Measurements from ENCODE around the gene SCN5A. TPM values are rescaled to one million over a fixed set of nuclear protein-coding genes. Genes with fewer than 3 reads are reported as not detected.
"Not testable (repeated sequence)": the region's sequence is repeated elsewhere in the genome, so short reads cannot be mapped to it uniquely, and the experiment has no call there.

The SCN5A gene
- total and polyA plus RNA-seq, 5 donors from 2014 or later: not detected

DNA sequence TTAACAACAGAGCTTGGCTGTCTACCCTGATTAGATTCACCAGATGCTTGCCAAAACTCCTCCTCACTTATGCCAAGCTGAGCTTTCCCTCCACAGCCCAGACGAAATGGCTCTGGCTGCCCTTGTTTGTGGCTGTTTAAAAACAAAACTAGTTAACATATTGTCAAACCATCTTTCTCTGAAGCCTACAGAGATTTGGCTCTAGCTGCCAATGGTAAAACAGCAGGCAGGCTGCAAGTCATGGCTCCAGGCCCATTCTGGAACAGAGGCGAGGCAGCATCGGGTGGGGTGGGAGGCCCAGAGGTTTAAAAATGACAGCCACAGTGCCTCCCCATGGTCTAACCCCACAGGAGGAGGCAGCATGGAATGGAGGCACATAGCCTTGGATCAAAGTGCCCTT, 75.9 kb downstream of the SCN5A start:
- Histone ChIP-seq H3K4me3 (ENCODE audit: low read depth, low read length) (no peak overlapping the region), H3K36me3 (ENCODE audit: control insufficient read depth, insufficient read depth, low read length) (no peaks in the 10 kb centered on the region), H3K27me3 (ENCODE audit: control insufficient read depth, insufficient read depth, low read length) (no peaks in the 10 kb centered on the region), H3K9me3 (ENCODE audit: control insufficient read depth in 2 of 2, low read length in 2 of 2) (no peaks in the 10 kb centered on the region), H3K27ac (ENCODE audit: insufficient read depth, low read length, poor library complexity, severe bottlenecking) (no peak overlapping the region), H3K4me1 (ENCODE audit: control insufficient read depth, insufficient read depth, low read length, poor library complexity, severe bottlenecking) (no peaks in the 10 kb centered on the region)
- Mint-ChIP-seq H3K4me1 (no peaks in the 10 kb centered on the region), H3K9me3 (peaks cover 0 to 1% (median 0%) of the 10 kb centered on the region in 7 donors), H3K27me3 (peaks cover 4% of the 10 kb centered on the region), H3K27ac (no peak overlapping the region), H3K36me3 (no peaks in the 10 kb centered on the region), H3K4me3 (no peak overlapping the region)
- DNase-seq: no peak
- ATAC-seq (ENCODE audit: low read depth in 2 of 2): no peak

DNA sequence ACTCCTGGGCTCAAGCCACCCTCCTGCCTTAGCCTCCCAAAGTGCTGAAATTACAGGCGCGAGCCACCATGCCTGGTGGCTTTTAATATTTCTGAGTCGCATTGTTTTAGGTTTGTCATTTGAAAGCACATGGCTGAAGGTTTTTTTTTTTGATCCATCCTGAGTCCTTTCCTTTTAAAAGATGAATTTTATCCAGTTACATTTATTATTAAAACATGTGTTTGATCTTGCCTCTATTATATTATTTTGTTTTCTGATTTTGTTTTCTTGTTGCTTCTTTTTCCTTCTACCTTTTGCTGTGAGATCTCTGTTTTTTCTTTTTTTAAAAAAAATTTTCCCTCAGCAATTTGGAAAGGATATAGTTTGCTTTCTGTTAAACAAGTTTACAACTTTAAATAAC, 76.4 kb downstream of the SCN5A start:
- Mint-ChIP-seq H3K27ac (no peak overlapping the region), H3K9me3 (peaks cover 0 to 1% (median 0%) of the 10 kb centered on the region in 7 donors), H3K4me1 (no peaks in the 10 kb centered on the region), H3K27me3 (peaks cover 4% of the 10 kb centered on the region), H3K36me3 (no peaks in the 10 kb centered on the region), H3K4me3 (no peak overlapping the region)
- ATAC-seq (ENCODE audit: low read depth in 2 of 2) (no peak), DNase-seq (no peak)
- H3K27ac ChIP-seq (ENCODE audit: insufficient read depth, low read length, poor library complexity, severe bottlenecking): no peak overlapping the region
- H3K4me1 ChIP-seq (ENCODE audit: control insufficient read depth, insufficient read depth, low read length, poor library complexity, severe bottlenecking): no peaks in the 10 kb centered on the region
- no peak overlapping the region for H3K4me3 ChIP-seq (ENCODE audit: low read depth, low read length)
- H3K9me3 ChIP-seq (ENCODE audit: control insufficient read depth in 2 of 2, low read length in 2 of 2): no peaks in the 10 kb centered on the region
- no peaks in the 10 kb centered on the region for H3K36me3 ChIP-seq (ENCODE audit: control insufficient read depth, insufficient read depth, low read length)
- no peaks in the 10 kb centered on the region for H3K27me3 ChIP-seq (ENCODE audit: control insufficient read depth, insufficient read depth, low read length)

DNA sequence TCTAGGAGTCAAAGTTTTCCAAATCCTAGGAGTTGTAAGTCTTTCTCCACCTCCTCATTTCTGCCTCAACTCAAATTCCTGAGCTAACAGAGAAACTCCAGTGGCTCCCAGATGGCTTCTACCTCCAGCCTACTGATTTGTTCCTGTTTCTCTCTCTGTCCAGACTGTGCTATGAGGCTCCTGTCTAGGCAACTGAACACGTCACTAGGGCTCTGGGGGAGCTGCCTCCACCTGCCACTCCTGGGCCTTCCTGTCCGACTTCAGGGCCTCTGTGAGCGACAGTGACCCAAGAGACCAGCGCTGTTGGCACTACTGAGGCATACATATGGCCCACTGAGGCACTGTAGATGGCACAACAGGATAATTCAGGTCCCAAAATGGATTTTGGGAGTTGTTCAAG, 82.0 kb downstream of the SCN5A start:
- Mint-ChIP-seq H3K4me3 (no peak overlapping the region), H3K27ac (no peak overlapping the region), H3K4me1 (no peaks in the 10 kb centered on the region), H3K36me3 (no peaks in the 10 kb centered on the region), H3K27me3 (no peaks in the 10 kb centered on the region), H3K9me3 (peaks cover 0 to 1% (median 0%) of the 10 kb centered on the region in 7 donors)
- Histone ChIP-seq H3K4me1 (ENCODE audit: control insufficient read depth, insufficient read depth, low read length, poor library complexity, severe bottlenecking) (no peaks in the 10 kb centered on the region), H3K27me3 (ENCODE audit: control insufficient read depth, insufficient read depth, low read length) (no peaks in the 10 kb centered on the region), H3K27ac (ENCODE audit: insufficient read depth, low read length, poor library complexity, severe bottlenecking) (no peak overlapping the region), H3K36me3 (ENCODE audit: control insufficient read depth, insufficient read depth, low read length) (no peaks in the 10 kb centered on the region), H3K4me3 (ENCODE audit: low read depth, low read length) (no peak overlapping the region), H3K9me3 (ENCODE audit: control insufficient read depth in 2 of 2, low read length in 2 of 2) (no peaks in the 10 kb centered on the region)
- ATAC-seq (ENCODE audit: low read depth in 2 of 2) (no peak), DNase-seq (no peak)

DNA sequence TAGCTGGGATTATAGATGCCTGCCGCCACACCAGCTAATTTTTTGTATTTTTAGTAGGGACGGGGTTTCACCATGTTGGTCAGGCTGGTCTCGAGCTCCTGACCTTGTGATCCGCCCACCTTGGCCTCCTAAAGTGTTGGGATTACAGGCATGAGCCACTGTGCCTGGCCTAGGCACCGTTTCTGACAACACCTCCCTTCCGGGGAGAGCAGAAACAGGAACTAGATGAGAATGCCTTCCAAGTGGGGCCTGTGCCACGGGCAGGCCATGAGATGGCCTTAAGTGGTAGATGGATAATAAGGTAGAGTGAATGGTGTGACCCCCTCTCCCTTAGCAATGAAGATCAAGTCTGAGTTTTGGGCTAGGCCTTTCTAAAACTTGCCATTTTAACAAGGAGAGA, 82.7 kb downstream of the SCN5A start:
- not testable (repeated sequence) for H3K36me3 Mint-ChIP-seq; H3K27ac ChIP-seq (ENCODE audit: insufficient read depth, low read length, poor library complexity, severe bottlenecking); H3K27me3 ChIP-seq (ENCODE audit: control insufficient read depth, insufficient read depth, low read length); H3K4me1 ChIP-seq (ENCODE audit: control insufficient read depth, insufficient read depth, low read length, poor library complexity, severe bottlenecking); H3K4me3 Mint-ChIP-seq; H3K27me3 Mint-ChIP-seq; H3K9me3 ChIP-seq (ENCODE audit: control insufficient read depth in 2 of 2, low read length in 2 of 2); DNase-seq; H3K4me3 ChIP-seq (ENCODE audit: low read depth, low read length); H3K4me1 Mint-ChIP-seq; H3K36me3 ChIP-seq (ENCODE audit: control insufficient read depth, insufficient read depth, low read length); ATAC-seq (ENCODE audit: low read depth in 2 of 2); H3K9me3 Mint-ChIP-seq; H3K27ac Mint-ChIP-seq

DNA sequence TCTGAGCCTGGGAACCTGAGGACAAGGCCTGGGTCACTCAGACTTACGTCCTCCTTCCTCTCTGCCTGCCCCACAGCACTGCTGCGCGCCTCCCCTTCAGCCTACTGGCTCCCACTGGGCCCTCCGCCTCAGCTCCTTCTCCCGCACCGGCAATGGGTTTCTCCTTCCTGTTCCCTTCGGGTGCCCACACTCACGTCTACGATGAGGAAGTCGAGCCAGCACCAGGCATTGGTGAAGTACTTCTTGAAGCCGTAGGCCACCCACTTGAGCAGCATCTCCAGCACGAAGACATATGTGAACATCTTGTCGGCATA, 83.3 kb downstream of the SCN5A start:
- H3K4me1 ChIP-seq (ENCODE audit: control insufficient read depth, insufficient read depth, low read length, poor library complexity, severe bottlenecking): no peaks in the 10 kb centered on the region
- Mint-ChIP-seq H3K4me1 (no peaks in the 10 kb centered on the region), H3K27me3 (no peaks in the 10 kb centered on the region), H3K27ac (no peak overlapping the region), H3K36me3 (no peaks in the 10 kb centered on the region), H3K9me3 (peaks cover 0 to 1% (median 0%) of the 10 kb centered on the region in 7 donors), H3K4me3 (no peak overlapping the region)
- no peaks in the 10 kb centered on the region for H3K36me3 ChIP-seq (ENCODE audit: control insufficient read depth, insufficient read depth, low read length)
- H3K27ac ChIP-seq (ENCODE audit: insufficient read depth, low read length, poor library complexity, severe bottlenecking): no peak overlapping the region
- no peaks in the 10 kb centered on the region for H3K27me3 ChIP-seq (ENCODE audit: control insufficient read depth, insufficient read depth, low read length)
- no peak overlapping the region for H3K4me3 ChIP-seq (ENCODE audit: low read depth, low read length)
- DNase-seq (no peak), ATAC-seq (ENCODE audit: low read depth in 2 of 2) (no peak)
- H3K9me3 ChIP-seq (ENCODE audit: control insufficient read depth in 2 of 2, low read length in 2 of 2): no peaks in the 10 kb centered on the region

DNA sequence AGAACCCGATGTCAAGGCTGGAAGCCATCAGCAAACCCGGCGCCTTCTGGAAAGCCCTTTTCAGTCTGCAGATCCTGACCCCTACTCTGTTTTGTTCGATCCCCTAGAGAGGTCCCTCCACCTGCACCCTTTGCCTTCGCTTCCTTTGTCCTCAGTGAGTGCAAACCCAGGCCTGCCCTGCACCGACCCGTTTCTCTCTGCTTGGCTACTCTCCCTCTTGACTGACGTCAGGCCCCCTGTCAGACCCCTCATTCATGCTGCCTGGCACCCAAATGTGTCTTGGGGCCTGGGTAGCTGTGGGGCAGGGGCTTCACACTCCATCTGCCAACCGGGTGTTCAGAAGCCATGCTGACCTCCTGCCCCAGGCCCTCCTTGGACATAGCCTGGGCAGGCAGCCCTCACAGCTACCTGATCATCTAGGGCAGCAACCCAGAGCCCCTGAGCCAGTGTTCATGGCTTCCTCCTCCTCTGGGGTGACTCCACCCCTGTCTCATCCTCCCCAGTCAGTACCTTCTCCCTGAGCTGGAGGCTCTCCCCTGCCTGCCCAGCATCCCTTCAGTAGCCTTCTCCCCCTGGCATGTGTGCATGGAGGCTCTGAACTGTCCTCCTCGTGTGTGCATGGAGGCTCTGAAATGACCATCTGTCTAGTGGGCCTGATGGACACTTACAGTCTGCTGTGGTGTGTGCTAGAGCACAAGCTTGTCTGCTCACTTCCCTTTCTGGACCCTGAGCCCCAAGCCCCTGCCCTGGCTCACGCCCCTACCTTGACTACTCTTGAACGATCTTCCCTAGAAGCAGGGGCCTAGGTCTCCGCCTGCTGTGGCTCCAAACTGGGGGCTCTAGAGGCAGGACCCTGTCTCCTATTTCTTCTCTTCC, 83.9 kb downstream of the SCN5A start:
- DNase-seq (no peak), ATAC-seq (ENCODE audit: low read depth in 2 of 2) (no peak)
- Histone ChIP-seq H3K4me1 (ENCODE audit: control insufficient read depth, insufficient read depth, low read length, poor library complexity, severe bottlenecking) (no peaks in the 10 kb centered on the region), H3K4me3 (ENCODE audit: low read depth, low read length) (no peak overlapping the region), H3K27ac (ENCODE audit: insufficient read depth, low read length, poor library complexity, severe bottlenecking) (no peak overlapping the region), H3K27me3 (ENCODE audit: control insufficient read depth, insufficient read depth, low read length) (no peaks in the 10 kb centered on the region), H3K36me3 (ENCODE audit: control insufficient read depth, insufficient read depth, low read length) (no peaks in the 10 kb centered on the region), H3K9me3 (ENCODE audit: control insufficient read depth in 2 of 2, low read length in 2 of 2) (no peaks in the 10 kb centered on the region)
- peaks cover 0 to 1% (median 0%) of the 10 kb centered on the region in 7 donors for H3K9me3 Mint-ChIP-seq
- H3K36me3 Mint-ChIP-seq: no peaks in the 10 kb centered on the region
- H3K27me3 Mint-ChIP-seq: no peaks in the 10 kb centered on the region
- H3K27ac Mint-ChIP-seq: no peak overlapping the region
- no peaks in the 10 kb centered on the region for H3K4me1 Mint-ChIP-seq
- no peak overlapping the region for H3K4me3 Mint-ChIP-seq

DNA sequence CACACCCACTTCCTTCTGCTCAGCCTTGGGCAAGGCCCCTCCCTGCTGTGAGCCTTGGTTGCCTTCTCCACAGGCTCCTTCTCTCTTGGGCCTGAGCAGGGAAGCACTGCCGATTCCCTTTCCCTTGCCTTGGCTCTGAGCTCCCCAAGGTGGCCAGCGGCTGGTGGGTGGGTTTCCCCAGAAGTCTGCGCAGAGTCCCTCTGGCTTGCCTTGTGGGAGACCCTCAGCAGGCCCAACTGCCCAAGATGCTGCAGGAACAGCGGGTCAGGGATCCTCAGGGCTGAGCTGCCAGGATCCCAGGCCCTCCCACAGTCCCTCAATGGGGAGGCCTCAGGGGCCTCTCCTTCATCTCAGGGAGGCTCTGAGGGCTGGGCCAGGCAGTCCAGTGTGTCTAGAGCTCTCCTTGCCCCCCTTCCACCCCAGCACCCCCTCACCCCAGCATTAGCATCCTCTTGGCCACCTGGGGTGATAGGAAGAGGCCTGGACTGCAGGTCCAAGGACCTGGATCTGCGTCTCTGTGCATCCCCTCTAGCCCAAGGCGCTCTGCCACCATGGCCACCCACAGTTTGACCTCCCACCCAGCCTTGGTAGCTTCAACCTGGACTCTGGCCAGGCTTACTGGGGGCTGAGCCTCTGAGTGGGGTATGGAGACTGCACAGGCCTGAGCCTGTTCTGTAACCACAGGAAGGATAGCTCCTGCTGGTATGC, 84.7 kb downstream of the SCN5A start:
- no peaks in the 10 kb centered on the region for H3K4me1 Mint-ChIP-seq
- ATAC-seq (ENCODE audit: low read depth in 2 of 2): no peak

DNA sequence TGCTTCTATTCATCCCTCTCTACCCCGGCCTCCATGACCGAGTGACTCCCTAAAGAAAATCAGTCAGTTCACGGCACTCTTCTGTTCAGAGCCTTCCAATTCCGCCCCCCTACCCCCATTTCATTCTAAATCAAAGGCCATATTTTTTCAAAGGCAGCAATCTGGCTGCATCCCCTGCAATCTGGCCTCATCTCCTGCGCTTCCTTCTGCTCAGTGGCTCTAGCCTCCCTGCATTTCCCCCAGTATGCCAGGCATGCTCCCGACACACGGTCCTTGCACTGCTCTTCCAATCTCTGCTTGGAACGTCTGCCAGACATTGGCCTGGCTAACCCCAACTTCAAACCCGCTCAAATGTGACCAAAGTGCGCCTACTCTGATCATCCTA, 85.6 kb downstream of the SCN5A start:
- Histone ChIP-seq H3K27ac (ENCODE audit: insufficient read depth, low read length, poor library complexity, severe bottlenecking) (no peak overlapping the region), H3K9me3 (ENCODE audit: control insufficient read depth in 2 of 2, low read length in 2 of 2) (no peaks in the 10 kb centered on the region), H3K27me3 (ENCODE audit: control insufficient read depth, insufficient read depth, low read length) (no peaks in the 10 kb centered on the region), H3K4me1 (ENCODE audit: control insufficient read depth, insufficient read depth, low read length, poor library complexity, severe bottlenecking) (no peaks in the 10 kb centered on the region), H3K36me3 (ENCODE audit: control insufficient read depth, insufficient read depth, low read length) (no peaks in the 10 kb centered on the region), H3K4me3 (ENCODE audit: low read depth, low read length) (no peak overlapping the region)
- no peak for DNase-seq
- H3K4me1 Mint-ChIP-seq: no peaks in the 10 kb centered on the region
- H3K36me3 Mint-ChIP-seq: no peaks in the 10 kb centered on the region
- H3K27me3 Mint-ChIP-seq: no peaks in the 10 kb centered on the region
- no peak overlapping the region for H3K27ac Mint-ChIP-seq
- H3K4me3 Mint-ChIP-seq: no peak overlapping the region
- no peak for ATAC-seq (ENCODE audit: low read depth in 2 of 2)
- H3K9me3 Mint-ChIP-seq: peaks cover 0 to 1% (median 0%) of the 10 kb centered on the region in 7 donors

More for the DNA sequence above, 84.7 kb downstream of the SCN5A start:
- Histone ChIP-seq H3K27me3 (ENCODE audit: control insufficient read depth, insufficient read depth, low read length) (no peaks in the 10 kb centered on the region), H3K4me3 (ENCODE audit: low read depth, low read length) (no peak overlapping the region), H3K27ac (ENCODE audit: insufficient read depth, low read length, poor library complexity, severe bottlenecking) (no peak overlapping the region), H3K9me3 (ENCODE audit: control insufficient read depth in 2 of 2, low read length in 2 of 2) (no peaks in the 10 kb centered on the region), H3K36me3 (ENCODE audit: control insufficient read depth, insufficient read depth, low read length) (no peaks in the 10 kb centered on the region), H3K4me1 (ENCODE audit: control insufficient read depth, insufficient read depth, low read length, poor library complexity, severe bottlenecking) (no peaks in the 10 kb centered on the region)
- H3K36me3 Mint-ChIP-seq: no peaks in the 10 kb centered on the region
- H3K27ac Mint-ChIP-seq: no peak overlapping the region
- no peaks in the 10 kb centered on the region for H3K27me3 Mint-ChIP-seq
- peaks cover 0 to 1% (median 0%) of the 10 kb centered on the region in 7 donors for H3K9me3 Mint-ChIP-seq
- H3K4me3 Mint-ChIP-seq: no peak overlapping the region
- DNase-seq: no peak
